Esophagus squamous epithelium (tissue), 4 donors: ENCODE results near the gene CFAP52.

Experiments
- POLR2A ChIP-seq, 4 donors: fragments of 450-650 bp; IDR thresholded peaks; one replicate each; pipeline ENCODE4 v1.6.1; 2017; ENCODE audit warnings: antibody characterized with exemption in 4 of 4, mild to moderate bottlenecking in 4 of 4, moderate library complexity in 3 of 4
- TF ChIP-seq, protein P1 (sequence below), 6 experiments: fragments of 450-650 bp in 4 of 6; fragments of 200-600 bp in 2 of 6; sonication (generic) in 2 of 6; IDR thresholded peaks; one replicate each; pipeline ENCODE4 v1.5.1; 2016 to 2019; ENCODE audit warnings: antibody characterized with exemption in 6 of 6, mild to moderate bottlenecking in 4 of 6, moderate library complexity in 4 of 6

DNA sequence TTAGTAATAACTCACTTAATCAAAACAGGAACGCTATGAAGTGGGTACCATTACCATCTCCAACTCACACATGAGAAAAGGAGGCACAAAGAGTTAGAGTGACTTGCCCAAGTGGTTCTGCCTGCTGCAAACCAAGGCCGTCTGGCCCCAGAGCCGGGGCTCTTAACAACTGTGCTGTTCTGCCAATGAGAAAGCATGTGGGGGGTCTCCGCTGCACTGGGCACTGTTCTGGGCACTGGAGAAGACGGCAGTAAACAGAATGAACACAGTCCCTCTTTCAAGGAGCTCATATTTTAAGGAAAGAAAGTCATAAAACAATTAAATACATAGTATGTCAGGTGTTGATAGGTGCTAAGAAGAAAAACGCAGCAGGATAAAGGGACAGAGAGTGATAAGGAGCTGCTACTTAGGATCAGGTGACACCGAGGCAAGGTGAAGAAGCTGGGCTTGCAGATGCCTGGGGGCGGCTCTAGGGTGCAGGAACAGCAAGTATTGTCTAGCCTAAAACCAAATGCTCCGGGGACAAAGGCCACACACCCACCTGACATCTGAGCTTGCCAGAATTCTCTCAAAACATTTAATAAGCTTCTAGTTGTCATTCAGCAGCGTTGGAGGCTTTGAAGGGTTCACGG is 7.4 kb upstream of the CFAP52 start:
- TF ChIP-seq, protein P1, sequence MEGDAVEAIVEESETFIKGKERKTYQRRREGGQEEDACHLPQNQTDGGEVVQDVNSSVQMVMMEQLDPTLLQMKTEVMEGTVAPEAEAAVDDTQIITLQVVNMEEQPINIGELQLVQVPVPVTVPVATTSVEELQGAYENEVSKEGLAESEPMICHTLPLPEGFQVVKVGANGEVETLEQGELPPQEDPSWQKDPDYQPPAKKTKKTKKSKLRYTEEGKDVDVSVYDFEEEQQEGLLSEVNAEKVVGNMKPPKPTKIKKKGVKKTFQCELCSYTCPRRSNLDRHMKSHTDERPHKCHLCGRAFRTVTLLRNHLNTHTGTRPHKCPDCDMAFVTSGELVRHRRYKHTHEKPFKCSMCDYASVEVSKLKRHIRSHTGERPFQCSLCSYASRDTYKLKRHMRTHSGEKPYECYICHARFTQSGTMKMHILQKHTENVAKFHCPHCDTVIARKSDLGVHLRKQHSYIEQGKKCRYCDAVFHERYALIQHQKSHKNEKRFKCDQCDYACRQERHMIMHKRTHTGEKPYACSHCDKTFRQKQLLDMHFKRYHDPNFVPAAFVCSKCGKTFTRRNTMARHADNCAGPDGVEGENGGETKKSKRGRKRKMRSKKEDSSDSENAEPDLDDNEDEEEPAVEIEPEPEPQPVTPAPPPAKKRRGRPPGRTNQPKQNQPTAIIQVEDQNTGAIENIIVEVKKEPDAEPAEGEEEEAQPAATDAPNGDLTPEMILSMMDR (IDR thresholded peaks at IDR 0.05) = no peak
- no peak for TF ChIP-seq POLR2A (IDR thresholded peaks at IDR 0.05)
